Loucy (cell line): ENCODE data around the gene BCO1.

Experiments used
- EZH2phosphoT487 ChIP-seq: fragments of 200-600 bp; IDR thresholded peaks from 2 replicates; pipeline ENCODE4 v1.6.1; 2018; ENCODE audit warnings: antibody characterized with exemption, mild to moderate bottlenecking, moderate library complexity, borderline replicate concordance
- TF ChIP-seq, protein P1 (sequence below): fragments of 200-600 bp; sonication (generic); conservative IDR thresholded peaks from 2 replicates; pipeline ENCODE4 v1.5.1; 2014; ENCODE audit warnings: mild to moderate bottlenecking, antibody characterized with exemption, low read length

DNA sequence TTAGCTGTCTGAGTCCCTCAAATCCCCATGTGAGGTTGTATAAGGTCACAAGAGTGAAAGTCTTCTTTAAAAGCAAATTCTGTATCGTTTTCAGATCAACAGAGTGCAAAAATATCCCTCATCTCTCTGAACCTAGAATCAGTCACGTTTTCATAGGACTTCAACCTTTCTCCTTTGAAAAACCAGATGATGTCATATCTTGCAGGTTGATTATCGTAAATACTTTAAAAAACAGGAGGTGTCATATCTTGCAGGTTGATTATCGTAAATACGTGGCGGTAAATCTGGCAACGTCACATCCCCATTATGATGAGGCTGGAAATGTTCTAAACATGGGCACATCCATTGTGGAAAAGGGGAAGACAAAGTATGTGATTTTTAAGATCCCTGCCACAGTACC lies 25.9 kb downstream of the BCO1 start:
- TF ChIP-seq, protein P1, sequence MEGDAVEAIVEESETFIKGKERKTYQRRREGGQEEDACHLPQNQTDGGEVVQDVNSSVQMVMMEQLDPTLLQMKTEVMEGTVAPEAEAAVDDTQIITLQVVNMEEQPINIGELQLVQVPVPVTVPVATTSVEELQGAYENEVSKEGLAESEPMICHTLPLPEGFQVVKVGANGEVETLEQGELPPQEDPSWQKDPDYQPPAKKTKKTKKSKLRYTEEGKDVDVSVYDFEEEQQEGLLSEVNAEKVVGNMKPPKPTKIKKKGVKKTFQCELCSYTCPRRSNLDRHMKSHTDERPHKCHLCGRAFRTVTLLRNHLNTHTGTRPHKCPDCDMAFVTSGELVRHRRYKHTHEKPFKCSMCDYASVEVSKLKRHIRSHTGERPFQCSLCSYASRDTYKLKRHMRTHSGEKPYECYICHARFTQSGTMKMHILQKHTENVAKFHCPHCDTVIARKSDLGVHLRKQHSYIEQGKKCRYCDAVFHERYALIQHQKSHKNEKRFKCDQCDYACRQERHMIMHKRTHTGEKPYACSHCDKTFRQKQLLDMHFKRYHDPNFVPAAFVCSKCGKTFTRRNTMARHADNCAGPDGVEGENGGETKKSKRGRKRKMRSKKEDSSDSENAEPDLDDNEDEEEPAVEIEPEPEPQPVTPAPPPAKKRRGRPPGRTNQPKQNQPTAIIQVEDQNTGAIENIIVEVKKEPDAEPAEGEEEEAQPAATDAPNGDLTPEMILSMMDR: no peak
- TF ChIP-seq EZH2phosphoT487: no peak
